Activated T-cell treated with anti-CD3 and anti-CD28 coated beads, Interleukin-2, amount 50 U/mL, for 4 hours (primary cell): ENCODE measurements around the gene MCTP2. TPM values are rescaled to one million over a fixed set of nuclear protein-coding genes. Genes with fewer than 3 reads are reported as not detected.

Experiments
- ATAC-seq, 2 donors: fragments of 200-7000 bp; cut with Tn5 transposase; one replicate each; pipeline ENCODE4 v1.10.0; 2021
- DNase-seq: peaks from one replicate; pipeline ENCODE4 v3.0.0-alpha.2; 2020
- H3K27me3 Mint-ChIP-seq: one replicate; pipeline ENCODE4 v1.8.0; 2021; ENCODE audit warnings: low read depth, mixed read lengths
- H3K36me3 Mint-ChIP-seq: one replicate; pipeline ENCODE4 v1.8.0; 2022; ENCODE audit warnings: mixed read lengths; ENCODE audit not compliant: insufficient read depth
- H3K4me1 Mint-ChIP-seq: one replicate; pipeline ENCODE4 v1.8.0; 2021; ENCODE audit warnings: low read depth, mixed read lengths
- H3K4me3 Mint-ChIP-seq: one replicate; pipeline ENCODE4 v1.8.0; 2021; ENCODE audit warnings: mild to moderate bottlenecking, moderate library complexity, mixed read lengths
- H3K9me3 Mint-ChIP-seq: one replicate; pipeline ENCODE4 v1.8.0; 2021; ENCODE audit warnings: mixed read lengths
- total RNA-seq, 3 donors: library from RNA; stranded (reverse); gene quantifications; one replicate each; pipeline ENCODE4 v1.2.1, GENCODE V29; 2021

The MCTP2 gene
- total RNA-seq, 3 donors from 2014 or later = 9.5 to 18.1 (median 14.2) TPM

GRCh38 chr15:94412979-94413746 is 181.8 kb downstream of the MCTP2 start:
- Mint-ChIP-seq H3K4me1 (no peaks in the 10 kb centered on the region), H3K9me3 (no peaks in the 10 kb centered on the region), H3K36me3 (peaks cover 16% of the 10 kb centered on the region), H3K27me3 (no peaks in the 10 kb centered on the region), H3K4me3 (no peak overlapping the region)
- DNase-seq (no peak), ATAC-seq (no peak)

GRCh38 chr15:94414916-94415315 is 183.6 kb downstream of the MCTP2 start:
- ATAC-seq (no peak), DNase-seq (no peak)
- peaks cover 12% of the 10 kb centered on the region for H3K36me3 Mint-ChIP-seq
- H3K4me3 Mint-ChIP-seq = no peak overlapping the region
- no peaks in the 10 kb centered on the region for H3K27me3 Mint-ChIP-seq
- H3K9me3 Mint-ChIP-seq = no peaks in the 10 kb centered on the region
- H3K4me1 Mint-ChIP-seq = no peaks in the 10 kb centered on the region

- H3K9me3 Mint-ChIP-seq = no peaks in the 10 kb centered on the region
- ATAC-seq = no peak
- H3K4me3 Mint-ChIP-seq = no peak overlapping the region
- H3K27me3 Mint-ChIP-seq = no peaks in the 10 kb centered on the region
- no peaks in the 10 kb centered on the region for H3K4me1 Mint-ChIP-seq
- peaks cover 7% of the 10 kb centered on the region for H3K36me3 Mint-ChIP-seq
- DNase-seq = no peak
Observed at GRCh38 chr15:94416267-94416666, 184.9 kb downstream of the MCTP2 start.

GRCh38 chr15:94416820-94417219 is 185.5 kb downstream of the MCTP2 start:
- DNase-seq (no peak), ATAC-seq (no peak)
- no peaks in the 10 kb centered on the region for H3K9me3 Mint-ChIP-seq
- no peak overlapping the region for H3K4me3 Mint-ChIP-seq
- H3K27me3 Mint-ChIP-seq = no peaks in the 10 kb centered on the region
- H3K36me3 Mint-ChIP-seq = peaks cover 8% of the 10 kb centered on the region
- H3K4me1 Mint-ChIP-seq = no peaks in the 10 kb centered on the region

- Mint-ChIP-seq H3K4me1 (no peaks in the 10 kb centered on the region), H3K27me3 (no peaks in the 10 kb centered on the region), H3K9me3 (no peaks in the 10 kb centered on the region), H3K36me3 (peaks cover 11% of the 10 kb centered on the region), H3K4me3 (no peak overlapping the region)
- ATAC-seq (no peak), DNase-seq (no peak)
Observed at GRCh38 chr15:94417501-94418293, 186.3 kb downstream of the MCTP2 start.

GRCh38 chr15:94421706-94422105 is 190.3 kb downstream of the MCTP2 start:
- Mint-ChIP-seq H3K9me3 (peaks cover 2% of the 10 kb centered on the region), H3K4me1 (no peaks in the 10 kb centered on the region), H3K4me3 (no peak overlapping the region), H3K27me3 (no peaks in the 10 kb centered on the region), H3K36me3 (peaks cover 12% of the 10 kb centered on the region)
- no peak for DNase-seq
- ATAC-seq = no peak

GRCh38 chr15:94432279-94432678 is 200.9 kb downstream of the MCTP2 start:
- ATAC-seq (no peak), DNase-seq (no peak)
- no peak overlapping the region for H3K4me3 Mint-ChIP-seq
- no peaks in the 10 kb centered on the region for H3K27me3 Mint-ChIP-seq
- peaks cover 2% of the 10 kb centered on the region for H3K36me3 Mint-ChIP-seq
- peaks cover under 1% of the 10 kb centered on the region for H3K9me3 Mint-ChIP-seq
- H3K4me1 Mint-ChIP-seq = no peaks in the 10 kb centered on the region

- H3K4me3 Mint-ChIP-seq = no peak overlapping the region
- no peaks in the 10 kb centered on the region for H3K27me3 Mint-ChIP-seq
- H3K9me3 Mint-ChIP-seq = no peaks in the 10 kb centered on the region
- ATAC-seq (no peak), DNase-seq (no peak)
- no peaks in the 10 kb centered on the region for H3K4me1 Mint-ChIP-seq
- peaks cover 17% of the 10 kb centered on the region for H3K36me3 Mint-ChIP-seq
Observed at GRCh38 chr15:94439158-94439557, 207.8 kb downstream of the MCTP2 start.

- no peaks in the 10 kb centered on the region for H3K4me1 Mint-ChIP-seq
- DNase-seq = no peak
- H3K27me3 Mint-ChIP-seq = no peaks in the 10 kb centered on the region
- no peaks in the 10 kb centered on the region for H3K9me3 Mint-ChIP-seq
- no peak overlapping the region for H3K4me3 Mint-ChIP-seq
- peaks cover 28% of the 10 kb centered on the region for H3K36me3 Mint-ChIP-seq
- no peak for ATAC-seq
Observed at GRCh38 chr15:94441760-94442159, 210.4 kb downstream of the MCTP2 start.

GRCh38 chr15:94442480-94442879 is 211.1 kb downstream of the MCTP2 start:
- no peak for ATAC-seq
- Mint-ChIP-seq H3K4me1 (no peaks in the 10 kb centered on the region), H3K9me3 (no peaks in the 10 kb centered on the region), H3K36me3 (peaks cover 28% of the 10 kb centered on the region), H3K27me3 (no peaks in the 10 kb centered on the region), H3K4me3 (no peak overlapping the region)
- no peak for DNase-seq

GRCh38 chr15:94443186-94443585 is 211.8 kb downstream of the MCTP2 start:
- ATAC-seq (no peak), DNase-seq (no peak)
- Mint-ChIP-seq H3K4me1 (no peaks in the 10 kb centered on the region), H3K36me3 (peaks cover 28% of the 10 kb centered on the region), H3K9me3 (no peaks in the 10 kb centered on the region), H3K27me3 (no peaks in the 10 kb centered on the region), H3K4me3 (no peak overlapping the region)

GRCh38 chr15:94445566-94446160 is 214.3 kb downstream of the MCTP2 start:
- H3K4me1 Mint-ChIP-seq = no peaks in the 10 kb centered on the region
- ATAC-seq = no peak
- no peaks in the 10 kb centered on the region for H3K9me3 Mint-ChIP-seq
- DNase-seq = no peak
- no peak overlapping the region for H3K4me3 Mint-ChIP-seq
- peaks cover 27% of the 10 kb centered on the region for H3K36me3 Mint-ChIP-seq
- no peaks in the 10 kb centered on the region for H3K27me3 Mint-ChIP-seq

- Mint-ChIP-seq H3K9me3 (no peaks in the 10 kb centered on the region), H3K36me3 (peaks cover 23% of the 10 kb centered on the region), H3K4me1 (no peaks in the 10 kb centered on the region), H3K27me3 (no peaks in the 10 kb centered on the region), H3K4me3 (no peak overlapping the region)
- DNase-seq (no peak), ATAC-seq (no peak)
Observed at GRCh38 chr15:94446441-94446840, 215.1 kb downstream of the MCTP2 start.

GRCh38 chr15:94451466-94451865 is 220.1 kb downstream of the MCTP2 start:
- Mint-ChIP-seq H3K36me3 (peaks cover 6% of the 10 kb centered on the region), H3K27me3 (no peaks in the 10 kb centered on the region), H3K4me1 (no peaks in the 10 kb centered on the region), H3K4me3 (no peak overlapping the region), H3K9me3 (no peaks in the 10 kb centered on the region)
- DNase-seq (no peak), ATAC-seq (no peak)
